Uterus (tissue), 2 donors: ENCODE data around the gene KITLG.

Source experiments
- CTCF ChIP-seq, 4 experiments: fragments of 200-600 bp in 2 of 4; fragments of 450-650 bp in 2 of 4; sonication (generic) in 2 of 4; IDR thresholded peaks; one replicate each; pipeline ENCODE4 v1.5.1; 2016 to 2019; ENCODE audit warnings: antibody characterized with exemption in 4 of 4, mild to moderate bottlenecking in 2 of 4, moderate library complexity in 1 of 4
- POLR2A ChIP-seq, 2 donors: fragments of 450-650 bp; IDR thresholded peaks; one replicate each; pipeline ENCODE4 v1.6.1; 2016; ENCODE audit warnings: antibody characterized with exemption in 2 of 2, mild to moderate bottlenecking in 1 of 2, moderate library complexity in 1 of 2

GRCh38 chr12:88496891-88497371 is 83.3 kb downstream of the KITLG start:
- TF ChIP-seq POLR2A (IDR thresholded peaks at IDR 0.05) = no peak
- TF ChIP-seq CTCF (IDR thresholded peaks at IDR 0.05) = no peak
